Posterior cingulate gyrus (tissue), 11 donors: ENCODE measurements around the gene C1S.
"Not testable (repeated sequence)": the region's sequence is repeated elsewhere in the genome, so short reads cannot be mapped to it uniquely, and the experiment has no call there.

Experiments
- DNase-seq, 10 donors: peaks; one replicate each; pipeline versions ENCODE4 v3.0.0 to v3.0.0-alpha.2; 2020 to 2021; ENCODE audit warnings: mixed read lengths in 3 of 10
- intact Hi-C: fragments of 100-400 bp; cut with DNase I; formaldehyde crosslinking; loops from one replicate; pipeline ENCODE4 v1.15.1; 2023

Gene C1S

GRCh38 chr12:7045913-7046312, 14.6 kb upstream of the C1S start:
- no peak for DNase-seq
- intact Hi-C loops = no loop called here

- intact Hi-C loops = no loop called here
- no peak for DNase-seq
These were observed 14.0 kb upstream of the C1S start for GRCh38 chr12:7046383-7047105.

GRCh38 chr12:7047306-7047705, 13.2 kb upstream of the C1S start:
- DNase-seq = no peak
- intact Hi-C loops = no loop called here

DNA sequence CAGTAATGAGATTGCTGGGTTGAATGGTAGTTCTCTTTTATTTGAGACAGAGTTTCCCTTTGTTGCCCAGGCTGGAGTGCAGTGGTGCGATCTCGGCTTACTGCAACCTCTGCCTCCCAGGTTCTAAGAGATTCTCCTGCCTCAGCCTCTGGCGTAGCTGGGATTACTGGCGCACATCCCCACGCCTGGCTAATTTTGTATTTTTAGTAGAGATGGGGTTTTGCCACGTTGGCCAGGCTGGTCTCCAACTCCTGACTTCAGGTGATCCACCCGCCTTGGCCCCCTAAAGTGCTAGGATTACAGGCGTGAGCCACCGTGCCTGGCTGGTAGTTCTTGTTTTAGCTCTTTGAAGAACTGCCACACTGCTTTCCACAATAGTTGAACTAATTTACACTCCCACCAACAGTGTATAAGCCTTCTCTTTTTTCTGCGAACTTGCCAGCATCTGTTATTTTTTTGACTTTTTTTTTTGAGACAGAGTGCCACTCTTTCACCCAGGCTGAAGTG, 11.0 kb upstream of the C1S start:
- intact Hi-C loops = not testable (repeated sequence)
- DNase-seq = peak in 1 of 10 donors; percentile 41

- intact Hi-C loops = not testable (repeated sequence)
These were observed 10.5 kb upstream of the C1S start for GRCh38 chr12:7049973-7050372.

GRCh38 chr12:7054925-7055324, 5.6 kb upstream of the C1S start:
- intact Hi-C loops = no loop called here
- DNase-seq = no peak

More at GRCh38 chr12:7049973-7050372, 10.5 kb upstream of the C1S start:
- not testable (repeated sequence) for DNase-seq

DNA sequence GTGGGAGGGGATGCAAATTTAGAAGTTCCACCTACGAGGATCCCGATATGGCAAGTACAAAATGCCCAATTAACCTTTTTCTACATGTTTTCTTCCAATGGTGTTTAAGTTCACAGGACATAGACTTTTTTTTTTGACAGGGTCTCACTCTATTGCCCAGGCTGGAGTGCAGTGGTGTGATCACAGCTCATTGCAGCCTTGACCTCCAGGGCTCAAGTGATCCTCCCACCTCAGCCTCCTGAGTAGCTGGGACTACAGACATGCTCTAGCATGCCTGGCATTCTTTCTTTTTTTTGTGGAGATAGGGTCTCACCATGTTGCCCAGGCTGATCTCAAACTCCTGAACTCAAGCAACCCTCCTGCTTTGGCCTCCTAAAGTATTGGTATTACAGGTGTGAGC, 4.8 kb upstream of the C1S start:
- DNase-seq, intact Hi-C loops: not testable (repeated sequence)

GRCh38 chr12:7058163-7058845, 2.2 kb upstream of the C1S start:
- intact Hi-C loops = no loop called here
- no peak for DNase-seq

- DNase-seq = no peak
- intact Hi-C loops = no loop called here
These were observed 1.6 kb upstream of the C1S start for GRCh38 chr12:7058850-7059395.

DNA sequence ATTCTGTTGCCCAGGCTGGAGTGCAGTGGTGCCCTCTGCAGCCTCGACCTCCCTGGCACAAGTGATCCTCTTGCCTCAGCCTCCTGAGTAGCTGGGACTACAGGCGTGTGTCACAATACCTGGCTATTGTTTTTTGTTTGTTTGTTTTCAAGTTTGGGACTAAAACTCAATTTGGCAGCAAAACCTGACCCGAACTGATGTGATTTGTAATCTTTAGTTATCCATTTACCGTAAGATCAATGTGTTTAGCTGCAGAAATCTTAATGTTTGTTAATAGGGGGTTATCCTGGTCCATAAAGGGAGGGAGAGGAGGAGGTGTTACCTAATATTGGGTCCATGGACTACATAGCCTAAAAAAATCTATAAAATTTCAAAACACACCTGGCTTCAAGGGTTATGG, 738 bp upstream of the C1S start:
- DNase-seq = no peak
- intact Hi-C loops = no loop called here

- DNase-seq = no peak
- intact Hi-C loops = no loop called here
These were observed 620 bp downstream of the C1S start for GRCh38 chr12:7061138-7061537.

DNA sequence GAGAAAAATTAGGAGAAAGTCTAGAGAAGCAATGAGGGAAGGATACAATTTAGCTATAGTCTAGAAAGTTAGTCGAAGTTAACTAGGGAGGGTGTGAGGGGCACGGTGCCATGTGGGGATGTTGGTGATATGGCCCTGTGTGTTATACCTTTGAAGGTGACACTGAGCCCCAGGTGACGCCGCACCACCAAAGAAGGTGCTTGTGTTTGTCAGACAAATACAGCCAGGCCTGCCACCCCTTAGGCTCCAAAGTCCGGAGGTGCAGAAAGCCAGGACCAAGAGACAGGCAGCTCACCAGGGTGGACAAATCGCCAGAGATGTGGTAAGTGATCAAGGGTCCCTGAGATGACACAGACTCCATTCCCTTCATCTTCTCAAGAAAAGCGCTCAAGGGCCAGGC, 1.1 kb downstream of the C1S start:
- no peak for DNase-seq
- intact Hi-C loops = no loop called here

DNA sequence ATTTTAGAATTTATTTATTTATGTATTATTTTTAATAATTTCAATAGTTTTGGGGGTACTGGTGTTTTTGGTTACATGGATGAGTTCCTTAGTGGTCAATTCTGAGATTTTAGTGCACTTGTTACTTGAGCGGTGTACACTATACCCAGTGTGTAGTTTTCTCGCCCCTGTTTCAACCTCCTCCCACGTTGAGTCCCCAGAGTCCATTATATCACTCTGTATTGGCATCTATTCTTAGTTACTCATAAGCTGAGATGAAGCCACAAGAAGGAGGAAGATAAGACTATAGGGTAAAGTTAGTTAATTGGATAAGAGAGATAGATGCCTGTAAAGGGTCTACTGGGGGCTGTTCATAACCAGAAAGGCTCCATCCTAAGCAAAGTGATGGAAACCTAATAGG, 4.0 kb downstream of the C1S start:
- DNase-seq = no peak
- intact Hi-C loops = no loop called here

DNA sequence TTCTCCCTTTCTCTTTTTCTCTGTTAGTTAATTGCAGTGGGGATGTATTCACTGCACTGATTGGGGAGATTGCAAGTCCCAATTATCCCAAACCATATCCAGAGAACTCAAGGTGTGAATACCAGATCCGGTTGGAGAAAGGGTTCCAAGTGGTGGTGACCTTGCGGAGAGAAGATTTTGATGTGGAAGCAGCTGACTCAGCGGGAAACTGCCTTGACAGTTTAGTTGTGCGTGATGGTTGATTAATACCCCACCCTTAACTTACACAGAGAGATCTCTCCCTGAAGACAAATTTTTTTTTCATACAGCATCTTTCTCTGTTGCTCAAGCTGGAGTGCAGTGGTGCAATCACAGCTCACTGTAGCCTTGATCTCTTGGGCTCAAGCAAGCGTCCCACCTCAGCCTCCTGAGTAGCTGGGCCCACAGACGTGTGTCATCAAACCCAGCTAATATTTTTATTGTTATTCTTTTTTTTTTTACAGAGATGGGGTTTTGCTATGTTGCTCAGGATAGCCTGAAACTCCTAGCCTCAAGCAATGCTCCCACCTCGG, 4.6 kb downstream of the C1S start:
- DNase-seq = no peak
- intact Hi-C loops = no loop called here

DNA sequence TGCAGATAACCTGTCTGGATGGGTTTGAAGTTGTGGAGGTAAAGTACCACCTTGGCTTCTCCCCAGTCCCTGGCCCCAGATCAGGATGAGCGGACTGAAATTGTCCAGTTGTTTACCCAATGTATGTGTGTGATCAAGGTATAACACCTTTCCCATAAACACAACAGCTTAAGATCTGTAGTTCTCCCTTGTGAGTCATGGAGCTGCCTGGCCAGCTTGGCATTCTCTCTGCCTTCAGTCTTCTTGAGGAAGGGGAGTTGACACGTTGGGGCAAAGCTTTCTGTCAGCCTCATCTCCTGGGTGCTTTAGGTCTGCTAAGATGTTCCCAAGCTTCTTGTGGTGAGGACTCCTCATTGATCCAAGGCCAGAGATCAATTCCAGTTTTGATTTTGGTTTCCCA, 6.1 kb downstream of the C1S start:
- intact Hi-C loops = no loop called here
- no peak for DNase-seq

- no peak for DNase-seq
- intact Hi-C loops = no loop called here
These were observed 6.6 kb downstream of the C1S start for GRCh38 chr12:7067096-7067495.

DNA sequence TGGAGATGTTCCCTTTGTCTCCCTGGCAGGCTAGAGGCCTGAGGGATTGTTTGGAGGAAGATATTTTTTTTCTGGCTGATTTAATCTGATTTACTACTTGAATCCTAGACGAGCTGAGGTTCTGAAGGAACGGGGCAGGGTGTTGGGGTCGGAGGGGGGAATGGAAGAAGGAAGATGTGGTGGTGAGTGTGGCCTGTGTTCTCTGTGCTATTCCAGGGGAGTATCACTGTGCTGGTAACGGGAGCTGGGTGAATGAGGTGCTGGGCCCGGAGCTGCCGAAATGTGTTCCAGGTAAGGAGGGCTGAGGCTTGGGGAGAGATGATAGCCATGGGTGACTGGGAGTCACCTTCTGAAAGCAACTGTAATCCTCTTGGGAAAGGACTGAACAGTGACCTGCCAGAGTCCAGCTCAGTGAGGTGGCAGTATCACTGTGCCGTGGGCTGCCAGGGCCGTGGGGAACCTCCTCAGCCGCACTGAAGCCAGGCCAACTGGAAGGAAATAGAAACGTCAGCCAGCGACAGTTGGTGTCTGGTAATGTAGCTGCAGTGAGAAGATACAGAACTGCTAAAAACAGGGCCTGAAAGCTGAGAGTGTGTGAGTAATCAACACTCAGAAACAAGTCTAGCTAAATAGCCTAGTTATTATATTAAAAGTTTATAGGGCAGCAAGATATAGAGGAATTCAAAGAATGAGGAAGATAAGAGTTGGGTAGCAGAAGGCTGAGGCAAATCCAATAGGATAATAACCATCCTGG, 7.9 kb downstream of the C1S start:
- peak in 3 of 10 donors; percentile 24 to 43 (median 36) for DNase-seq
- intact Hi-C loops = no loop called here

DNA sequence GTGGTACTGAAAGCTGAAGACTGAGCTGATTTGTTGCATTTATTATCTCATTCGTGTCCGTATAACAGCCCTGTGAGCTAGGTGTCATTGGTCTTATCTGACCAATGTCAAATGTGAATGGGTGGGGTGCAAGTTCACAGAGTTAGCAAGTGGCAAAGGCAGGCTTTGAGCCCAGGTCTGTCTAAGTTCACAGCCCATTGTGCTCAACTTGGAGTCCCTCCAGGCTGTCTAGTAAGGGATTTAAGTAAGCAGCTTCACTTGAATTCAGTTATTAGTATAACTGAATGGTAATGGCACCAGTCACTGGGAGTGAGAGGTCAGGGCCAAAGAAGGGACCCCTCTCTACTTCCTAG, 8.5 kb downstream of the C1S start:
- intact Hi-C loops = no loop called here
- DNase-seq = no peak

- intact Hi-C loops = no loop called here
- DNase-seq = no peak
These were observed 8.9 kb downstream of the C1S start for GRCh38 chr12:7069386-7069785.

- no peak for DNase-seq
- intact Hi-C loops = no loop called here
These were observed 11.5 kb downstream of the C1S start for GRCh38 chr12:7072035-7072434.

DNA sequence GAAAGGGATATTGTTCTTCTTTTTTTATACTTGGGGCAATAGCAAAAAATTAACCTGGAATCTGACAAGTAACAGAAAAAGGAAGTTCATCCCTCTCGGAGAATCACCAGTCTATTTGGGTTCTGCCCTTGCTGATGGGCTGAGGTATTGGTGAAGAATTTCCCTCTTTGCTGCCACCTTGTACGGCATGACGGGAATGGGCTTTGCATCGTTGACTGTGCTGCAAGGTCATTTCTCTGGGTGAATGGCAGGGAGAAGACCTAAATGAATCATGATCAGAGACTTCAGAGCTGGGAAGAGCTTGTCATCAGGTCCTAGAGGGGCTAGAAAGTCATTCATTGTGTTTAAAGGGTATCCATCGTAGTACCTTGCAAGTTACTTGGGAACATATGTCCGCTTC, 12.0 kb downstream of the C1S start:
- intact Hi-C loops = no loop called here
- no peak for DNase-seq
